ENCODE measurements around the gene ALDH3B1.
"Not testable (repeated sequence)": the region's sequence is repeated elsewhere in the genome, so short reads cannot be mapped to it uniquely, and the experiment has no call there.

ALDH3B1 gene, protein sequence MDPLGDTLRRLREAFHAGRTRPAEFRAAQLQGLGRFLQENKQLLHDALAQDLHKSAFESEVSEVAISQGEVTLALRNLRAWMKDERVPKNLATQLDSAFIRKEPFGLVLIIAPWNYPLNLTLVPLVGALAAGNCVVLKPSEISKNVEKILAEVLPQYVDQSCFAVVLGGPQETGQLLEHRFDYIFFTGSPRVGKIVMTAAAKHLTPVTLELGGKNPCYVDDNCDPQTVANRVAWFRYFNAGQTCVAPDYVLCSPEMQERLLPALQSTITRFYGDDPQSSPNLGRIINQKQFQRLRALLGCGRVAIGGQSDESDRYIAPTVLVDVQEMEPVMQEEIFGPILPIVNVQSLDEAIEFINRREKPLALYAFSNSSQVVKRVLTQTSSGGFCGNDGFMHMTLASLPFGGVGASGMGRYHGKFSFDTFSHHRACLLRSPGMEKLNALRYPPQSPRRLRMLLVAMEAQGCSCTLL

GRCh38 chr11:68010090-68011041 lies at the start of gene ALDH3B1:
TSS of gene ALDH3B1 (plus strand) at chr11:68010327. CDS start at chr11:68015298, 4,971 bp downstream.
- Histone ChIP-seq H3K36me3 (ENCODE audit: insufficient read depth, low read length) (no peaks in the 10 kb centered on the region), H3K9me3 (ENCODE audit: low read length) (no peaks in the 10 kb centered on the region), H3K4me1 (ENCODE audit: insufficient read depth, low read length) (peaks cover 58% of the 10 kb centered on the region), H3K4me3 (ENCODE audit: low read length) (peak within 1 kb of the TSS; percentile 20), H3K27me3 (ENCODE audit: insufficient read depth, low read length) (no peaks in the 10 kb centered on the region), H2AFZ (ENCODE audit: low read depth, low read length) (peak within 1 kb of the TSS; percentile 59)

DNA sequence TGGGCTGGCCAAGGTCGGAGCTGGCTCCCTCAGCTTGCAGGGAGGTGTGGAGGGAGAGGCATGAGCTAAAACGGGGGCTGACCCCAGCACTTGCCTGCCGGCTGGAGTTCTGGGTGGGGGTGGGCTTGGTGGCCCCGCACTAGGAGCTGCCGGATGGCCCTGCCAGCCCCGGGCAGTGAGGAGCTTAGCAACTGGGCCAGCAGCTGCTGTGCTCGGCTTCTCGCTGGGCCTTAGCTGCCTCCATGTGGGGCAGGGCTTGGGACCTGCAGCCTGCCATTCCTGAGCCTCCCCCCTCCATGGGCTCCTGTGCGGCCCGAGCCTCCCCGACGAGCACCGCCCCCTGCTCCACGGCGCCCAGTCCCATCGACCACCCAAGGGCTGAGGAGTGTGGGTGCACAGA lies 46.9 kb upstream of the ALDH3B1 start:
- not testable (repeated sequence) for H3K27me3 ChIP-seq (ENCODE audit: insufficient read depth, low read length); H3K4me1 ChIP-seq (ENCODE audit: insufficient read depth, low read length)

GRCh38 chr11:67963879-67964278 lies 46.2 kb upstream of the ALDH3B1 start:
- not testable (repeated sequence) for H3K27me3 ChIP-seq (ENCODE audit: insufficient read depth, low read length); H3K4me3 ChIP-seq (ENCODE audit: low read length); H2AFZ ChIP-seq (ENCODE audit: low read depth, low read length); H3K9me3 ChIP-seq (ENCODE audit: low read length); H3K36me3 ChIP-seq (ENCODE audit: insufficient read depth, low read length); H3K4me1 ChIP-seq (ENCODE audit: insufficient read depth, low read length)

More for the DNA sequence above, 46.9 kb upstream of the ALDH3B1 start:
- H3K36me3 ChIP-seq (ENCODE audit: insufficient read depth, low read length); H3K9me3 ChIP-seq (ENCODE audit: low read length); H2AFZ ChIP-seq (ENCODE audit: low read depth, low read length); H3K4me3 ChIP-seq (ENCODE audit: low read length): not testable (repeated sequence)

DNA sequence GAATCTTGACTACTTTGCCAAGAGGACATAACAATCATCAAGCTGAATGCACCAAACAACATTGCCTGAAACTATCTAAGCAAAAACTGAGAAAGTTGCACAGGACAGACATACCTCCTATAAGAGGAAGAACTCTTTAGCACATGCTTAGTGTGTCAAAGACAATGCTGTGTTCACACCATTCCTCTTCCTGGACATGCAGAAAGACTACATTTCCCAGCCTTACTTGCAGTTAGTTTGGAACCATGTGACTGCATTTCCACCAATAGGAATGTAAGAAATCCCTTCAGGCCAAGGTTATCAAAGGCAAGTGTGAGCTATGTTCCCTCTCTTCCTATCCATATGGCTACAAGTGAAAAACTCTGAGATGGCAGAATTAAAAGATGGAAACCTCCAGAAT lies 45.4 kb upstream of the ALDH3B1 start:
- not testable (repeated sequence) for H3K4me3 ChIP-seq (ENCODE audit: low read length); H2AFZ ChIP-seq (ENCODE audit: low read depth, low read length); H3K36me3 ChIP-seq (ENCODE audit: insufficient read depth, low read length); H3K27me3 ChIP-seq (ENCODE audit: insufficient read depth, low read length); H3K9me3 ChIP-seq (ENCODE audit: low read length); H3K4me1 ChIP-seq (ENCODE audit: insufficient read depth, low read length)

DNA sequence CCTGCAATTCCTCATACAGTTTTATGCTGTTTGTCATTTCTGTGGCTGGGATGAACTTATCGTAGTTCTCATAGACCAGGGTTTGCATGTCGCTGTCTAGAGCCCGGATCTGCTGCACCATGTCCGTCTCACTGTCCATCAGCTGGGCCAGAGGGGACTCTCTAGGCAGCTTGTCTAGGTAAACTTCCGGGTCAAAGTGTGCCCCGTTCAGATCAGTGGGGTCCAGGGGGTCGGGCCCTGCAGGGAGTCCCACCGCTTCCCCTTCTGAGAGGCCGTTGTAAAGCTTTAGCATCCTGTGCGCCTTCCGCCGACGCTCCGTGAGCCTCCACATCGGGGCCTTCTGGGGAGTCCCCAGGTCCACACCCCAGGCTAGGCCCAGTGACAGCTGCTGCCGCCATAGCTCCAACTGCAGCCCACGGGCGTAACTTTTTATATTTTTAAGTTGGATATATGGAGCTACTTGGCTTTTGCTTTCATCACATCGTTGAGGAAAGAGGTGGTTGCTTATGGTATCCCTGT lies 44.2 kb upstream of the ALDH3B1 start:
- H3K27me3 ChIP-seq (ENCODE audit: insufficient read depth, low read length); H3K4me1 ChIP-seq (ENCODE audit: insufficient read depth, low read length); H2AFZ ChIP-seq (ENCODE audit: low read depth, low read length); H3K9me3 ChIP-seq (ENCODE audit: low read length); H3K4me3 ChIP-seq (ENCODE audit: low read length); H3K36me3 ChIP-seq (ENCODE audit: insufficient read depth, low read length): not testable (repeated sequence)

- H3K36me3 ChIP-seq (ENCODE audit: insufficient read depth, low read length); H3K4me1 ChIP-seq (ENCODE audit: insufficient read depth, low read length); H2AFZ ChIP-seq (ENCODE audit: low read depth, low read length); H3K4me3 ChIP-seq (ENCODE audit: low read length); H3K9me3 ChIP-seq (ENCODE audit: low read length); H3K27me3 ChIP-seq (ENCODE audit: insufficient read depth, low read length): not testable (repeated sequence)
These were observed 35.4 kb upstream of the ALDH3B1 start for GRCh38 chr11:67974746-67975145.

- H3K36me3 ChIP-seq (ENCODE audit: insufficient read depth, low read length); H3K27me3 ChIP-seq (ENCODE audit: insufficient read depth, low read length); H3K4me1 ChIP-seq (ENCODE audit: insufficient read depth, low read length): not testable (repeated sequence)
These were observed 31.2 kb upstream of the ALDH3B1 start for GRCh38 chr11:67978766-67979418.

GRCh38 chr11:67981226-67981625 lies 28.9 kb upstream of the ALDH3B1 start:
- H3K27me3 ChIP-seq (ENCODE audit: insufficient read depth, low read length); H3K9me3 ChIP-seq (ENCODE audit: low read length); H2AFZ ChIP-seq (ENCODE audit: low read depth, low read length); H3K4me3 ChIP-seq (ENCODE audit: low read length); H3K4me1 ChIP-seq (ENCODE audit: insufficient read depth, low read length); H3K36me3 ChIP-seq (ENCODE audit: insufficient read depth, low read length): not testable (repeated sequence)

More at GRCh38 chr11:67978766-67979418, 31.2 kb upstream of the ALDH3B1 start:
- not testable (repeated sequence) for H2AFZ ChIP-seq (ENCODE audit: low read depth, low read length); H3K9me3 ChIP-seq (ENCODE audit: low read length); H3K4me3 ChIP-seq (ENCODE audit: low read length)

GRCh38 chr11:67982255-67982857 lies 27.8 kb upstream of the ALDH3B1 start:
- not testable (repeated sequence) for H3K4me3 ChIP-seq (ENCODE audit: low read length); H3K9me3 ChIP-seq (ENCODE audit: low read length); H3K4me1 ChIP-seq (ENCODE audit: insufficient read depth, low read length); H3K27me3 ChIP-seq (ENCODE audit: insufficient read depth, low read length); H2AFZ ChIP-seq (ENCODE audit: low read depth, low read length); H3K36me3 ChIP-seq (ENCODE audit: insufficient read depth, low read length)

GRCh38 chr11:67983951-67984350 lies 26.2 kb upstream of the ALDH3B1 start:
- Histone ChIP-seq H2AFZ (ENCODE audit: low read depth, low read length) (no peak overlapping the region), H3K36me3 (ENCODE audit: insufficient read depth, low read length) (no peaks in the 10 kb centered on the region), H3K9me3 (ENCODE audit: low read length) (no peaks in the 10 kb centered on the region), H3K4me3 (ENCODE audit: low read length) (no peak overlapping the region), H3K27me3 (ENCODE audit: insufficient read depth, low read length) (no peaks in the 10 kb centered on the region), H3K4me1 (ENCODE audit: insufficient read depth, low read length) (peaks cover 3% of the 10 kb centered on the region)

- H3K36me3 ChIP-seq (ENCODE audit: insufficient read depth, low read length); H3K9me3 ChIP-seq (ENCODE audit: low read length); H3K27me3 ChIP-seq (ENCODE audit: insufficient read depth, low read length); H2AFZ ChIP-seq (ENCODE audit: low read depth, low read length); H3K4me3 ChIP-seq (ENCODE audit: low read length); H3K4me1 ChIP-seq (ENCODE audit: insufficient read depth, low read length): not testable (repeated sequence)
These were observed 24.8 kb upstream of the ALDH3B1 start for GRCh38 chr11:67985302-67985701.

- not testable (repeated sequence) for H3K4me3 ChIP-seq (ENCODE audit: low read length); H3K9me3 ChIP-seq (ENCODE audit: low read length); H3K4me1 ChIP-seq (ENCODE audit: insufficient read depth, low read length); H2AFZ ChIP-seq (ENCODE audit: low read depth, low read length); H3K27me3 ChIP-seq (ENCODE audit: insufficient read depth, low read length); H3K36me3 ChIP-seq (ENCODE audit: insufficient read depth, low read length)
These were observed 19.4 kb upstream of the ALDH3B1 start for GRCh38 chr11:67990546-67991346.
